GM13976 (cell line): ENCODE measurements around the gene C19orf25.

Experiments used
- DNase-seq: peaks from one replicate; pipeline ENCODE4 v3.0.0; 2012; ENCODE audit warnings: low spot score
- CTCF ChIP-seq: IDR thresholded peaks from 2 replicates; pipeline ENCODE4 v1.5.1; 2012; ENCODE audit warnings: borderline replicate concordance, mild to moderate bottlenecking; ENCODE audit not compliant: insufficient read depth; ENCODE audit errors: extremely low read depth, missing control alignments, control extremely low read depth
- in situ Hi-C: fragments of 300-500 bp; cut with MboI; formaldehyde crosslinking; loops from one replicate; pipeline ENCODE4 v1.12.0; 2022; ENCODE audit warnings: low sequenced_read_pairs, mixed read lengths, inconsistent platforms; ENCODE audit not compliant: unreplicated experiment

Gene C19orf25

GRCh38 chr19:1451916-1452801 is 26.9 kb downstream of the C19orf25 start:
- DNase-seq, result no peak
- no peak for TF ChIP-seq CTCF
- in situ Hi-C loops, result no loop called here

GRCh38 chr19:1450735-1451731 is 28.0 kb downstream of the C19orf25 start:
- no peak for DNase-seq
- TF ChIP-seq CTCF, result no peak
- in situ Hi-C loops, result no loop called here

GRCh38 chr19:1449467-1450442 is 29.3 kb downstream of the C19orf25 start, which contains the start of gene APC2:
Gene APC2, plus strand, starts transcription at chr19:1450121. Its CDS starts 2,881 bp downstream, at chr19:1453002.
- no peak for DNase-seq
- no peak for TF ChIP-seq CTCF

GRCh38 chr19:1447944-1448343 is 31.1 kb downstream of the C19orf25 start:
- DNase-seq, result no peak
- no peak for TF ChIP-seq CTCF
- in situ Hi-C loops, result no loop called here

More at GRCh38 chr19:1449467-1450442, 29.3 kb downstream of the C19orf25 start, which contains the start of gene APC2:
- in situ Hi-C loops, result no loop called here

- no peak for DNase-seq
- in situ Hi-C loops, result no loop called here
- no peak for TF ChIP-seq CTCF
Observed at GRCh38 chr19:1447504-1447903, 31.5 kb downstream of the C19orf25 start.
